Common myeloid progenitor, CD34-positive (primary cell): Measurements from ENCODE around the gene GP1BB.

Source experiments
- CTCF ChIA-PET: fragments of 350-600 bp; sonication (Branson Sonifier 250); formaldehyde crosslinking; loops from one replicate; lab custom pipeline; 2021; ENCODE audit warnings: antibody characterized with exemption; lab: Charles Lee
- POLR2A ChIA-PET: fragments of 350-600 bp; sonication (Branson Sonifier 250); formaldehyde crosslinking; loops from one replicate; lab custom pipeline; 2021; ENCODE audit warnings: antibody characterized with exemption; lab: Charles Lee
- DNase-seq, 3 donors: peaks; one replicate each; pipeline versions ENCODE4 v3.0.0 to v3.0.0-alpha.2; 2013
- H3K27ac ChIP-seq, 2 experiments: 1 replicate in 1 of 2; 2 replicates in 1 of 2; pipeline ENCODE4 v1.7.0; 2013; ENCODE audit warnings: inconsistent platforms in 2 of 2, low read length in 2 of 2, mild to moderate bottlenecking in 2 of 2, low read depth in 1 of 2, moderate library complexity in 1 of 2; ENCODE audit not compliant: severe bottlenecking in 2 of 2, insufficient read depth in 1 of 2, poor library complexity in 1 of 2
- H3K27me3 ChIP-seq, 5 experiments: replicated peaks in 2 of 5; 1 replicate in 3 of 5; 2 replicates in 2 of 5; pipeline versions ENCODE4 v1.6.1 to v1.7.0; 2013; ENCODE audit warnings: low read length in 4 of 5, mild to moderate bottlenecking in 2 of 5, moderate library complexity in 2 of 5, inconsistent platforms in 1 of 5; ENCODE audit not compliant: insufficient read depth in 5 of 5, control insufficient read depth in 4 of 5
- H3K36me3 ChIP-seq, 4 experiments: 1 replicate in 2 of 4; 2 replicates in 2 of 4; pipeline versions ENCODE4 v1.6.1 to v1.7.0; 2013; ENCODE audit warnings: low read length in 3 of 4, control low read depth in 1 of 4, mild to moderate bottlenecking in 1 of 4; ENCODE audit not compliant: control insufficient read depth in 4 of 4, insufficient read depth in 4 of 4
- H3K4me1 ChIP-seq, 4 experiments: 1 replicate in 3 of 4; 2 replicates in 1 of 4; pipeline versions ENCODE4 v1.6.1 to v1.7.1; 2013; ENCODE audit warnings: low read length in 3 of 4, mild to moderate bottlenecking in 3 of 4, control low read depth in 1 of 4, inconsistent platforms in 1 of 4, moderate library complexity in 1 of 4; ENCODE audit not compliant: control insufficient read depth in 4 of 4, insufficient read depth in 4 of 4; ENCODE audit errors: control extremely low read depth in 1 of 4
- H3K4me3 ChIP-seq, 7 experiments: 1 replicate in 4 of 7; 2 replicates in 3 of 7; pipeline versions ENCODE4 v1.5.1 to v1.7.0; 2013; ENCODE audit warnings: mild to moderate bottlenecking in 7 of 7, low read length in 6 of 7, moderate library complexity in 6 of 7, inconsistent platforms in 2 of 7, low read depth in 2 of 7, control low read depth in 1 of 7; ENCODE audit not compliant: insufficient read depth in 4 of 7, control insufficient read depth in 1 of 7; ENCODE audit errors: extremely low read depth in 1 of 7
- H3K9me3 ChIP-seq, 5 experiments: 1 replicate in 4 of 5; 2 replicates in 1 of 5; pipeline versions ENCODE4 v1.6.1 to v1.7.1; 2013; ENCODE audit warnings: low read length in 4 of 5, mild to moderate bottlenecking in 2 of 5, inconsistent platforms in 1 of 5, low read depth in 1 of 5, moderate library complexity in 1 of 5; ENCODE audit not compliant: control insufficient read depth in 4 of 5, insufficient read depth in 2 of 5; ENCODE audit errors: control extremely low read depth in 1 of 5
- WGBS: methylation state at CpG from one replicate; pipeline ENCODE4 v1.1.5; 2013; ENCODE audit not compliant: insufficient coverage; 5-methylcytosine and 5-hydroxymethylcytosine counted together

Gene GP1BB

DNA sequence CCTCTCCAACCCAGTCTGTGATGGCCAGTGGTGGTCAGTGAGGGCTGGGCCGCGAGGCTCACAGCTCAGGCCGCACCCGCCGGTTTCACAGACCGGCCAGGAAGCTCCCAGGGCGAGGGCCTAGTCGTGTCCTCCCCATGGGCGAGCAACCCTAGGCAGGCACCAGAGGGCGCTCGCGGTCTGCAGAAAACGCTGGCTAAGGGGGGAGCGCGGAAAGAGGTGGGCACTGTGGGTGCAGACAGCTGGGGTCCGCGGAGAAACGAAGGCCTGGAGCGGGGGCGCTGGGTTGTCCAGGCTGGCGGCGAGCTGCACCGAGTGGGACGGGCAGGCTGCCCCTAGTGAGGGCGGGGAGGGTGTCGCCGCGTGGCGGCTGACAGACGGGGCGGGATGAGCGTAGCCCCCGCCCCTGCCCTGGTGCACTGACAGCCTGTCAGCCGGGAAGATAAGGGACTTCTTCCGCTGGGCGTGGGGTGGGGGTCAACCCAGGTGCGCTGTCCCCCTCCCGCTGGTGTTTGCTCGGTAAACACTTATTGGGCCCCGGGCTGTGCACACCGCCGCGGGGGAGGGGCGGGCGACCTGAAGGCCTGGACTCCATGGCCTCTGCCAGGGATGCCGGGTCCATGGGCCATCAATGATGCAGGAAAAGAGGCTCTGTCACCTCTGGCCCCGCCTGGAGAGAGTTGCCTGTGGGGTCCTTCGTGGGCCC is 7.5 kb downstream of the GP1BB start:
- ChIA-PET POLR2A (interaction anchor here (0.6 to 0.9 kb wide), 3 partner anchors 172 to 586 kb away, joined by 3 read pairs; partner anchors contain the start of genes COMT and TXNRD2), CTCF (interaction anchor here (0.7 to 6.4 kb wide), 38 partner anchors 10 to 224 kb away, joined by 3 to 86 read pairs (median 5); no protein-coding TSS in a partner anchor)
- DNase-seq = peak; percentile 69 to 83 (median 82)
- H3K4me1 ChIP-seq = peaks cover 0 to 11% (median 8%) of the 10 kb centered on the region in 4 experiments
- H3K27ac ChIP-seq = no peak overlapping the region
- under 1% methylated on average over 35 of the region's 48 CpGs for WGBS
- no peaks in the 10 kb centered on the region for H3K36me3 ChIP-seq
- peaks cover 0 to 2% (median 0%) of the 10 kb centered on the region in 5 experiments for H3K27me3 ChIP-seq
- H3K4me3 ChIP-seq = peak overlapping the region in 6 of 7 experiments; percentile 17 to 70 (median 54)
- no peaks in the 10 kb centered on the region for H3K9me3 ChIP-seq

- DNase-seq = no peak
- peaks cover 0 to 11% (median 8%) of the 10 kb centered on the region in 4 experiments for H3K4me1 ChIP-seq
- no peak overlapping the region for H3K27ac ChIP-seq
- peak overlapping the region in 1 of 7 experiments; percentile 60 for H3K4me3 ChIP-seq
- WGBS = 55% methylated on average over 14 of the region's 21 CpGs
- H3K36me3 ChIP-seq = no peaks in the 10 kb centered on the region
- no peaks in the 10 kb centered on the region for H3K9me3 ChIP-seq
- ChIA-PET CTCF (interaction anchor here (0.9 to 6.4 kb wide), 24 partner anchors 10 to 219 kb away, joined by 3 to 86 read pairs (median 6); no protein-coding TSS in a partner anchor), POLR2A (no interaction called here)
- H3K27me3 ChIP-seq = peaks cover 0 to 2% (median 0%) of the 10 kb centered on the region in 5 experiments
Observed at GRCh38 chr22:19731361-19732135, 8.2 kb downstream of the GP1BB start.

GRCh38 chr22:19732403-19733113 is 9.2 kb downstream of the GP1BB start:
- DNase-seq = no peak
- Histone ChIP-seq H3K4me1 (peaks cover 0 to 11% (median 8%) of the 10 kb centered on the region in 4 experiments), H3K4me3 (no peak overlapping the region), H3K9me3 (no peaks in the 10 kb centered on the region), H3K36me3 (no peaks in the 10 kb centered on the region), H3K27me3 (peaks cover 0 to 2% (median 0%) of the 10 kb centered on the region in 5 experiments), H3K27ac (no peak overlapping the region)
- CTCF ChIA-PET = interaction anchor here (0.8 to 6.4 kb wide), 8 partner anchors 8 to 180 kb away, joined by 3 to 86 read pairs (median 7); no protein-coding TSS in a partner anchor
- POLR2A ChIA-PET = no interaction called here
- 95% methylated on average over 7 of the region's 10 CpGs for WGBS

- 100% methylated on average over 2 of the region's 5 CpGs for WGBS
- ChIA-PET POLR2A (no interaction called here), CTCF (interaction anchor here (1.3 to 6.4 kb wide), 3 partner anchors 13 to 179 kb away, joined by 3 to 86 read pairs (median 21); no protein-coding TSS in a partner anchor)
- Histone ChIP-seq H3K27ac (no peak overlapping the region), H3K27me3 (peaks cover 0 to 2% (median 0%) of the 10 kb centered on the region in 5 experiments), H3K36me3 (no peaks in the 10 kb centered on the region), H3K9me3 (no peaks in the 10 kb centered on the region), H3K4me1 (peaks cover 0 to 11% (median 8%) of the 10 kb centered on the region in 4 experiments), H3K4me3 (no peak overlapping the region)
- no peak for DNase-seq
Observed at GRCh38 chr22:19733755-19734154, 10.4 kb downstream of the GP1BB start.

- WGBS = 98% methylated on average over 5 of the region's 7 CpGs
- ChIA-PET POLR2A (no interaction called here), CTCF (interaction anchor here (6.4 kb wide), 1 partner anchor 179 kb away, joined by 86 read pairs; no protein-coding TSS in a partner anchor)
- H3K9me3 ChIP-seq = no peaks in the 10 kb centered on the region
- H3K4me3 ChIP-seq = no peak overlapping the region
- H3K27ac ChIP-seq = no peak overlapping the region
- no peak for DNase-seq
- H3K36me3 ChIP-seq = no peaks in the 10 kb centered on the region
- peaks cover 0 to 2% (median 0%) of the 10 kb centered on the region in 5 experiments for H3K27me3 ChIP-seq
- peaks cover 0 to 11% (median 8%) of the 10 kb centered on the region in 4 experiments for H3K4me1 ChIP-seq
Observed at GRCh38 chr22:19734163-19734562, 10.8 kb downstream of the GP1BB start.

GRCh38 chr22:19734837-19735382 is 11.6 kb downstream of the GP1BB start:
- Histone ChIP-seq H3K36me3 (no peaks in the 10 kb centered on the region), H3K4me3 (no peak overlapping the region), H3K9me3 (no peaks in the 10 kb centered on the region), H3K4me1 (peaks cover 0 to 11% (median 8%) of the 10 kb centered on the region in 4 experiments), H3K27ac (no peak overlapping the region), H3K27me3 (peaks cover 0 to 2% (median 0%) of the 10 kb centered on the region in 5 experiments)
- ChIA-PET CTCF (no interaction called here), POLR2A (no interaction called here)
- DNase-seq = no peak
- WGBS = 95% methylated on average over 5 of the region's 5 CpGs
